Mucosa of stomach (tissue), 1 donor: ENCODE data around the gene KLF11.
"Not testable (repeated sequence)": the region's sequence is repeated elsewhere in the genome, so short reads cannot be mapped to it uniquely, and the experiment has no call there.

Experiments used
- H3K27me3 ChIP-seq: one replicate; pipeline ENCODE4 v1.7.0; 2013; ENCODE audit warnings: mild to moderate bottlenecking, low read length; ENCODE audit not compliant: control insufficient read depth, insufficient read depth
- H3K36me3 ChIP-seq: one replicate; pipeline ENCODE4 v1.7.0; 2013; ENCODE audit warnings: low read length; ENCODE audit not compliant: control insufficient read depth, insufficient read depth
- H3K4me1 ChIP-seq: one replicate; pipeline ENCODE4 v1.7.0; 2013; ENCODE audit warnings: mild to moderate bottlenecking, low read length; ENCODE audit not compliant: control insufficient read depth, insufficient read depth
- H3K4me3 ChIP-seq: one replicate; pipeline ENCODE4 v1.7.0; 2013; ENCODE audit warnings: low read length
- H3K9ac ChIP-seq: one replicate; pipeline ENCODE4 v1.7.0; 2013; ENCODE audit warnings: mild to moderate bottlenecking, low read length, moderate library complexity
- H3K9me3 ChIP-seq: one replicate; pipeline ENCODE4 v1.7.0; 2013; ENCODE audit warnings: mild to moderate bottlenecking, low read length, moderate library complexity; ENCODE audit not compliant: control insufficient read depth
- donor health status: Pancreatic carcinoma.

The KLF11 gene

DNA sequence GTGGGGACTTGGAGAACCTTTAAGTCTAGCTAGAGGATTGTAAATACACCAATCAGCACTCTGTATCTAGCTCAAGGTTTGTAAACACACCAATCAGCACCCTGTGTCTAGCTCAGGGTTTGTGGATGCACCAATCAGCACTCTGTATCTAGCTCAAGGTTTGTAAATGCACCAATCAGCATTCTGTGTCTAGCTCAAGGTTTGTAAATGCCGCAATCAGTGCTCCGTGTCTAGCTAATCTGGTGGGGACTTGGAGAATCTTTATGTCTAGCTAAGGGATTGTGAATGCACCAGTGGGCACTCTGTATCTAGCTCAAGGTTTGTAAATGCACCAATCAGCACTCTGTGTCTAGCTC is 48.5 kb downstream of the KLF11 start:
- not testable (repeated sequence) for H3K9me3 ChIP-seq, H3K4me1 ChIP-seq, H3K27me3 ChIP-seq, H3K4me3 ChIP-seq, H3K9ac ChIP-seq, H3K36me3 ChIP-seq

DNA sequence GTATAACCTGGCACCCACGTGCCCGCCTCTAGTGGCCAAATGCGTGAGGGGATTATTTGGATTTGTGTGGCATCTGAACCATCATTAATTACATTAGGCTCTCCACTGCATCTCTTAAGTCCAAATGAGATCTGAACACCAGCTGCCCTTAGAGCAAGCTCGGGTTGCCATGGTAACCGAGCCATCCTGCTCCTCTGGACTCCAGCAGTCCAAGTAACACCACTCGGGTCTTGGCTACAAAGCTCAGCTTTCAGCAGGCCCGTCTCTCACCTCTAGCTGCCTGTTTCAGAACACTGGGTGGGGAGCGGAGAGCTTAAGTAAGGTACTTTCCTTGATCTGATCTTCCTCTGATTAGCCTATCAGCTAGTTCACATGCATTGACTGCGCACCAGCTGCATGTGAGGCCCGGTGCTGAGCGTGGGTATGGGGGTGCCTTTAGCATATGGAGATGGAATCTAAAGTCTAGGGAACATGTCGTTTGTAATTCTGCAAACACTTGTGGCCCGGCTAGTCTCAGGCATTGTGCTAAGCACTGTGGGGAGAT is 51.0 kb downstream of the KLF11 start:
- Histone ChIP-seq H3K9me3 (no peaks in the 10 kb centered on the region), H3K4me1 (peaks cover 7% of the 10 kb centered on the region), H3K4me3 (no peak overlapping the region), H3K27me3 (peaks cover 3% of the 10 kb centered on the region), H3K9ac (no peak overlapping the region), H3K36me3 (no peaks in the 10 kb centered on the region)

DNA sequence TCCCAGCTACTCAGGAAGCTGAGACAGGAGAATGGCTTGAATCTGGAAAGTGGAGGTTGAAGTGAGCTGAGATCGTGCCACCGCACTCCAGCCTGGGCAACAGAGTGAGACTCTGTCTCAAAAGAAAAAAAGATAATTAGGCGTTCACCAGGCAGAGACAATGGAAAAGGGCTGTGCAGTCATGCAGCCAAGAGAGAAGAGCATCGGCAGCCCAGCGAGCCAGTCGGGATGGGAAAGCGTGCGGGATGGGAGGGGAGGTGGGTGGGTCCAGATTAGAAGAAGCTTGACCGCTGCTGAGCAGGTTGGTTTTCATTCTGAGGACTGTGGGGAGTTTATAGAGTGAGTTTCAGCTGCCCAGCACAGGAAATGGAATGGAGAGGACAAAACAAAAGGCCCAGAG is 51.8 kb downstream of the KLF11 start:
- H3K4me1 ChIP-seq, result peaks cover 7% of the 10 kb centered on the region
- H3K27me3 ChIP-seq, result peaks cover 3% of the 10 kb centered on the region
- H3K4me3 ChIP-seq, result no peak overlapping the region
- H3K9me3 ChIP-seq, result no peaks in the 10 kb centered on the region
- H3K9ac ChIP-seq, result no peak overlapping the region
- no peaks in the 10 kb centered on the region for H3K36me3 ChIP-seq

DNA sequence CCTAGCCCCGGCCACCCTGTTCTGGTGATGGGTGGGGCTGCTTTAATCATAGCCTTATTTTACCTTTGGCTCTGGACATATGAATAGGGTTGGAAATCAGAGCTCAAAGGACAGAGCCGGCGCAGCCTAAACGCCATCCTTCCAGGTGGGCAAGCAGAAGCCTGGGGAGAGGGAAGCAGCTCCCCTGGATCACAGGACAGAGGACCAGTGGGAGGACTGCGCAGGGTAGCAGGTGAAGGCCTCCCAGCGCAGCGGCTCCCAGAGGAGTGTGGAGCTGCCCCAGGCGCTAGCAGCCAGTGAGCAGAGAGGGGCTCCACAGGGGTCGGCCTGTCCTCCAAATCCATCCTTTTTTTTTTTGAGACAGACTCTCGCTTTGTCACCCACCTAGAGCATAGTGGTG is 53.3 kb downstream of the KLF11 start:
- Histone ChIP-seq H3K4me3 (no peak overlapping the region), H3K9me3 (no peaks in the 10 kb centered on the region), H3K27me3 (peaks cover 3% of the 10 kb centered on the region), H3K4me1 (peaks cover 7% of the 10 kb centered on the region), H3K9ac (no peak overlapping the region), H3K36me3 (no peaks in the 10 kb centered on the region)

DNA sequence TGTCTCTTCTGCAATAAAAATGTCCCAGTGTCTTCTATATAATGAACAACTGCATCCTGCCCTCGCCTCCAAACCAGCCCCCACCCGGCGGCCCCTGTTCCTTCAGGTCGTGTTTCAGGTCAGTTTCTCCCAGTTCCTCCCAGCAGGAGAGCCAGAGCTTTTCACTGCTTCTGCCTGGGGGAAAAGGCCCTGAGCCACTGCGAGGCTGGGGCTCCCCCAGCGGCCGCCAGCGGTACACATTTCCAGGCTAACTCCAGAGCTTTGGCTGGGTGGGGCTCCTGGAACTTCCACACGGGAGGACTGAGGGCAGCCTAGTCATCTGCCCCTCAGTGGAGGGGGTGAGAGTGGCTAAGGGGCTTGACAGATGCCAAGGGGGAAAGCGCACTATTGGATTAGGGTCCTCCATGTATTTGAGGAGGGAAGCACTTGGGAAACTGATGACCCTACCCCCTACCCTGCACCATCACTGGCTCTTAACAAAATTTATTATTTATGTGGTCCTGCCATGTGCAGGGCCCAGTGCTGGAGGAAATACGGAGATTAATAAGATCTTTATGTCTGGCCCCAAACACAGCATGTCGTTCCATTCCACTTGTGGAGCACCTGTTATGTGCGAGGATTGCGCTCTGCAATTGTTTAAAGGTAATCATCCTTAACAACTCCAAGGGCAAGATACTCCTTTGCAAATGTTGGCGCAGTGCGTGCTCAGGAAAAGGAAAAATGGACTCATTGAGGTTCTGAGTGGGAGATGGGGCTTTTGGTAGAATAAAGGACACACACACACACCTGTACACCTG is 54.2 kb downstream of the KLF11 start:
- Histone ChIP-seq H3K9me3 (no peaks in the 10 kb centered on the region), H3K9ac (no peak overlapping the region), H3K27me3 (peaks cover 3% of the 10 kb centered on the region), H3K4me1 (peaks cover 7% of the 10 kb centered on the region), H3K36me3 (no peaks in the 10 kb centered on the region), H3K4me3 (no peak overlapping the region)

DNA sequence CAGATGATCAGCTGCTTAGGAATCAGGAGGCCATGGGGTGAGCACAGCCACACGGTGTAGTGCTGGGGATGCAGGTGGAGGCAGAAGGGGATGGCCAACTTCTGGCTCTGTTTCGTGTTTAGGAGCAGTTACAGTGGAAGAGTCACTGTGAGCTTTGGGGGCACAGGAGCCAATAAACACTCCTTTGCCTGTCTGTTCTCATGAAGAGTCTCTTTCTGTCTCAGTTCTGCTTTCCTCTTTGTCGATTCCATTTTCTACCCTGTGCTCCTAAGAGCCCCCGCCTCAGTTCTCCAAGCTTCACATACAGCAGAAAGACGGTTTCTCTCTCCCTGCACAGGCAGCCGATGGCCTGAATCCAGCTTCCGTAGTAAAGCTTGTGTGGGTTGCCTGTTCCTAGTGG is 58.1 kb downstream of the KLF11 start:
- H3K36me3 ChIP-seq, result no peaks in the 10 kb centered on the region
- H3K9ac ChIP-seq, result no peak overlapping the region
- H3K9me3 ChIP-seq, result no peaks in the 10 kb centered on the region
- H3K4me1 ChIP-seq, result peaks cover 7% of the 10 kb centered on the region
- H3K27me3 ChIP-seq, result no peaks in the 10 kb centered on the region
- no peak overlapping the region for H3K4me3 ChIP-seq

DNA sequence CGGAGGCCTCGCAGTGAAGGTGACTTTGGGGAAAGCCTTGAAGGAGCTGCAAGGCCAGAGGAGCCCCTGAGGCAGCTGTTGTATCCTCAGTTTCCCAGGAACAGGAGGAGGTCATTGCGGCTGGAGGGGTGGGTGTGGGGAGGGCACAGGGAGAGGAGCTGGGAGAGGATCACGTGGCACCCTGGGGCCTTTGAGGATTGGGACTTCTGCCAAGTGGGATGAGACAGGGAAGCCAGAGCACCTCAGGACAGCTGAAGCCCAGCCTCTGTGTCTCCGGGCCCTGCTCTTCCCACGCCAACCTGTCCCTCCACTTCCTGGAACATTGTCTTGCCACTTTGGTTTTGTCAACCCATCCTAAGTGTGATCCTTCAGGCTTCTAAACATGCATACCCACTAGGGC is 59.8 kb downstream of the KLF11 start:
- Histone ChIP-seq H3K36me3 (no peaks in the 10 kb centered on the region), H3K9me3 (no peaks in the 10 kb centered on the region), H3K4me1 (no peaks in the 10 kb centered on the region)

More for the DNA sequence above, 59.8 kb downstream of the KLF11 start:
- Histone ChIP-seq H3K27me3 (no peaks in the 10 kb centered on the region), H3K4me3 (no peak overlapping the region), H3K9ac (no peak overlapping the region)
